Muscle of leg (tissue), 11 donors: ENCODE measurements around the gene RPH3AL. TPM values are rescaled to one million over a fixed set of nuclear protein-coding genes. Genes with fewer than 3 reads are reported as not detected.

ENCODE experiments used
- DNase-seq: peaks from one replicate; pipeline ENCODE4 v3.0.0; 2013
- H3K27ac ChIP-seq: one replicate; pipeline ENCODE4 v1.5.1; 2013; ENCODE audit warnings: mild to moderate bottlenecking, low read length, control low read depth
- H3K27me3 ChIP-seq: one replicate; pipeline ENCODE4 v1.6.1; 2013; ENCODE audit warnings: low read length; ENCODE audit not compliant: control insufficient read depth, insufficient read depth
- H3K36me3 ChIP-seq: one replicate; pipeline ENCODE4 v1.6.1; 2013; ENCODE audit warnings: low read length; ENCODE audit not compliant: control insufficient read depth, insufficient read depth
- H3K4me1 ChIP-seq: one replicate; pipeline ENCODE4 v1.6.1; 2013; ENCODE audit warnings: low read length; ENCODE audit not compliant: control insufficient read depth, insufficient read depth
- H3K4me3 ChIP-seq: one replicate; pipeline ENCODE4 v1.5.1; 2013; ENCODE audit warnings: low read length, control low read depth
- H3K9me3 ChIP-seq: replicated peaks from 2 replicates; pipeline ENCODE4 v1.6.1; 2013; ENCODE audit warnings: low read depth, low read length; ENCODE audit not compliant: control insufficient read depth
- WGBS: methylation state at CpG from one replicate; pipeline ENCODE4 v1.1.5; 2013; ENCODE audit warnings: missing lambda C conversion rate; ENCODE audit not compliant: insufficient coverage; 5-methylcytosine and 5-hydroxymethylcytosine counted together
- polyA plus RNA-seq, 8 donors: library from polyadenylated mRNA; unstranded; fragments of 120-200 nt; gene quantifications; one replicate each; pipeline versions ENCODE4 v1.2.1 to v1.2.3, GENCODE V29; 2013; ENCODE audit warnings: inconsistent platforms in 1 of 8, low replicate concordance in 1 of 8; ENCODE audit not compliant: insufficient read length in 8 of 8, insufficient read depth in 1 of 8
- total RNA-seq: library from RNA; stranded (reverse); fragments of 120-200 nt; gene quantifications from one replicate; pipeline ENCODE4 v1.2.4, GENCODE V29; 2013

RPH3AL gene
- total and polyA plus RNA-seq, 9 donors, result 3.0 to 6.1 (median 4.8) TPM

DNA sequence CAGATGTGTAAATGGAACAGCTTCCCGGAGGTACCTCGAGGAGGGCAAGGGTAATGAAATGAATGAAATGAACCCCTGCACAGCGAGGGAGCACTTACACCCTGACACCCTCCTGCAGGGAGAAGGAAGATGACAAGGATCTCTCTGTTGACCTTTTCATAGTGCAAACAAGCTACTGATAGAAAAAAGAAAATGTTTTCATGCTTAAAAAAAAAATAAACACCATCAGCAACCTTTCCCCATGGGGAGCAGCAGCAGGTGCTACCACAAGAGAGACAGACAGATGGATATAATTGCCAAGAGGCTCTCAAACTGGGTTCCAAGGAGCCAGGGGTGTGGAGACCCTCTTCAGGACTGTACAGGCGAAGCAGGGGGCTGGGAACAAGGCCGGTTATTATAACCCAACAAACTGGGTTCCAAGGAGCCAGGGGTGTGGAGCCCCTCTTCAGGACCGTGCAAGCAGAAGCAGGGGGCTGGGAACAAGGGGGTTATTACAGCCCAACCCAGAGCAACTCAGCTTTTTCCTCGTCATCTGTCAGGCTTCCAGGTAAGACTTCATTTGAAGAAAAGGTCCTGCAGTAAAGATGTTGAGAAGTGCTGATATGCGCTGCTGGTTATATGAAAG is 718 bp upstream of the RPH3AL start:
- no peaks in the 10 kb centered on the region for H3K36me3 ChIP-seq
- no peak for DNase-seq
- peaks cover 2% of the 10 kb centered on the region for H3K27me3 ChIP-seq
- peak overlapping the region; percentile 79 for H3K27ac ChIP-seq
- H3K4me1 ChIP-seq, result peaks cover 46% of the 10 kb centered on the region
- no peak overlapping the region for H3K4me3 ChIP-seq
- no peaks in the 10 kb centered on the region for H3K9me3 ChIP-seq
- 85% methylated on average over 5 of the region's 8 CpGs for WGBS

DNA sequence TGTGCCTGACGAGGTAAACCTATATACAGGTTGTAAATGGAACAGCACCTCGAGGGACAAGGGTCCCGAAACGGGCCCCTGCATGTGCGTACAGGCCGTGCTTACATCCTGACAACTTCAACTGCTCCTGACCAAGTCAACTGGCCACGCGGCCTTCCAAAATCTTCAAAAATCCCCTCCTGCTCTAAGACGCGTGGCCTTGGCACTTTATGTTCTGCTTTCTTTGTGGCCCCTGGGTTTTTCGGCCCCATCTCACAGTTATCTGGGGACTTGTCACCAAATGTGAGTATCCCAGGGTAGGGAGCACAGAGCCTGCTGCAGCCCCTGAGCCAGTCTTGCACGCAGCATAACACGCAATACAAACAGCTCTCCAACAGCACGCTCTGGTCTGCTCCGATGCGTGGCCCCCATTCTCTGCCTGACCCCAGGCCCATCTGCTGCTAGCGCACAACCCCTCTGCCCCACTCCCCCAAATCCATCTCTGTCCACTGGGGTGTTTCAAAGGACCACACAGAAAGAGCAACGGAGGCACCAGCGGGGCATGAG is 659 bp downstream of the RPH3AL start:
- no peaks in the 10 kb centered on the region for H3K27me3 ChIP-seq
- no peaks in the 10 kb centered on the region for H3K9me3 ChIP-seq
- 66% methylated on average over 19 of the region's 19 CpGs for WGBS
- peak overlapping the region; percentile 79 for H3K27ac ChIP-seq
- H3K4me3 ChIP-seq, result no peak overlapping the region
- H3K36me3 ChIP-seq, result no peaks in the 10 kb centered on the region
- H3K4me1 ChIP-seq, result peaks cover 46% of the 10 kb centered on the region
- DNase-seq, result no peak

DNA sequence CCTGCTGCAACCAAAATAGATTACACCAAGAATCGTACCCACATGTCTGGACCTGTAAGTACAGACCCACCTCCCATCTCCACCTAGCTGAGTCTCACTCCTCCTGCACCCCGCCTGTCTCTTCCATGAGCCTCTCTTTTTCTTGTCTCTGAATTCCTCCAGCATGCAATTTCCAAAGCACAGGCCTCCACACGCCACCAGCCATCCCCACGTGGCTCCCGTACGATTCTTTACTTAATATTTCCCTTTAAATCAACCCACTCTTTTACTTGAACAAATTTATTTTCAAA is 1.2 kb downstream of the RPH3AL start:
- Histone ChIP-seq H3K27ac (peak overlapping the region; percentile 76), H3K9me3 (no peaks in the 10 kb centered on the region), H3K36me3 (no peaks in the 10 kb centered on the region), H3K4me3 (no peak overlapping the region), H3K27me3 (no peaks in the 10 kb centered on the region), H3K4me1 (peaks cover 46% of the 10 kb centered on the region)
- DNase-seq, result no peak
- 78% methylated on average over 4 of the region's 6 CpGs for WGBS

DNA sequence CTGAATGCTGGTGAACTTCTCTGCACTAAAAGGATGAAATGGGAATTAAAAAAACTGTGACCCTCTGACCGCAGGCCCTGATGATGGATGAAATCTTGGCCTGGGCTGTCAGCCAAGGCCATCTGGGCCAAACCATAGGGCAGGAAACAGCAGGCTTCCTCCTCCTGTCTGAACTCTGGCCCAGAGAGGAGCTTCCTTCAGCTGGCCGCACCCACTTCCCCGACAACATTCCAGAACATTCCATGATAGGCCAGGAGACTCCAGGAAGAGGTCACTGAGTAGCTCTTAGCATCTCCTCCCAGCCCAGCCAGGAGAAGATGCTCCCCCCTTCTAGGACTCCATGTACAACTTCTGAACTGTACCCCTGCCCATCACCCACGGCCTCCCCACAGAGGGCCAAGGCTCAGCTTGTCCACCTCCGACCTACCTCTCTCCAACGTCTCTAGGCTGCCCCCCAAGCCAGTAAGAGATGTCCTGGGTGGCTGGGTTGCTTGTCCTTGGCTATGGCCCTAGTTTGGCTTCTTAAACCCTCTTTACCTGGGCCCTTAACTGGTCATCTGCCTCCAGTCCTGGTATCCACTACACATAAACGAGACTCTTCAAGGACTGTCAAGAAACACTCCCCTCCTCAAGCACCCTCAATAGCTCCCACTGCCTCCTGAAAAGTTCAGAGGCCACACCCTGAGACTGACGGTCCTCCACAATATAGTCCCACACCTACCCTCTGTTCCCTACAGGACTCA is 1.7 kb downstream of the RPH3AL start:
- peak; percentile 91 for DNase-seq
- 63% methylated on average over 7 of the region's 8 CpGs for WGBS
- Histone ChIP-seq H3K9me3 (no peaks in the 10 kb centered on the region), H3K27me3 (no peaks in the 10 kb centered on the region), H3K4me1 (peaks cover 46% of the 10 kb centered on the region), H3K36me3 (no peaks in the 10 kb centered on the region), H3K4me3 (no peak overlapping the region), H3K27ac (peak overlapping the region; percentile 76)

DNA sequence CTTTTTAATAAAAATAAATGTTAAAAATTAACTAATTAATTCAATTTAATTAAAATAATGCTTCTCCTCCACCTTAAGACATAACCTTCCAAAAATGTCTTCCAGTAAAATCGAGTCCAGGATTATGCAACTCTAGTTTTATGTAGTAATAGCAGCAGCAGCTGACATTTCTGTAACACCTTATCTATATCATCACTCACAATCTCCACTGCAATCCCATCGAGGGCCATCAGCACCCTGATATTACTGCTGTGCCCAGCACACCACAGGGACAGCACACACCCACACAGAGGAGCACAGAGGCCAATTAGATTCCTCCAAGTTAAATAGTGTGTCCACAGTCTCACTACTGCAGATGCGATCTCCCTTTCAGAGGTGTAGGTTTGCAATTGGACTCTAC is 2.9 kb downstream of the RPH3AL start:
- 67% methylated on average over 1 of the region's 3 CpGs for WGBS

DNA sequence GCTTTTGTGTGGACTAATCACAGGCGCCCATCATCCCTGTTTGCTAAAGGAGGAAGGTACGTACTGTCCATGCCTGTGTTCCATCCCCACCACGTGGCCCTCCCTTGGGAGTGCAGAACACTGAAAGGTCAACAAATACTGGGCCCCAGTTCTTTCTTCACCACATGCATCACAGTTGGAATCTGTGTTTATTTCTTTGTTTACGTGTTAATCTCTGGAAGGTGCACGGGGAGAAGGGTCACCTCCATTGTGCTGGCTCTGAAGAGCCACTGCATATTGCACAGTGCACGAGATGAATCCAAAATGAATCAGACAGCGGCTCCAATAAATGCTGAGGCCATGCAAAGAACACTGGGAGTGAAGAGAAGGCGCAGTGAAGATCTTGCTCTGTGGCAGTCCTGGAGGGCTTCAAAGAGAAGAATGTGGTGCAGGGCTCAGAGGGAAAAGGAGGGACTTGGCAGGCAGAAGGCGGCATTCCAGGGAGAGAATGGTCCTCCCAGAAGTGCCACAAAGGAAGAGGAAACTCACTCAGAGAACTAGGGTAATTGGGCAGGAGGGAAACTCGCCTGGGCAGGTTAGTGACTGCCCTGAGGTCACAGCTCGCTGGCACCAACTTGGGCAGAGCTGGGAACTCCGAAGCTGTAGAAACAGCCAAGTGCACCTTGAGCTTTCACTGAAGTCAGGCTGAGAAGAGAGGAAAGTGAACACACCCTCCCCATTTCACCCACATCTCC is 3.7 kb downstream of the RPH3AL start:
- no peak for DNase-seq
- H3K27me3 ChIP-seq, result no peaks in the 10 kb centered on the region
- H3K4me1 ChIP-seq, result peaks cover 46% of the 10 kb centered on the region
- H3K27ac ChIP-seq, result peak overlapping the region; percentile 3
- no peaks in the 10 kb centered on the region for H3K36me3 ChIP-seq
- no peaks in the 10 kb centered on the region for H3K9me3 ChIP-seq
- H3K4me3 ChIP-seq, result no peak overlapping the region
- WGBS, result 65% methylated on average over 8 of the region's 12 CpGs

More for the DNA sequence above, 2.9 kb downstream of the RPH3AL start:
- DNase-seq, result no peak
- H3K27ac ChIP-seq, result peak overlapping the region; percentile 76
- H3K9me3 ChIP-seq, result no peaks in the 10 kb centered on the region
- no peaks in the 10 kb centered on the region for H3K36me3 ChIP-seq
- peaks cover 46% of the 10 kb centered on the region for H3K4me1 ChIP-seq
- H3K4me3 ChIP-seq, result no peak overlapping the region
- H3K27me3 ChIP-seq, result no peaks in the 10 kb centered on the region

DNA sequence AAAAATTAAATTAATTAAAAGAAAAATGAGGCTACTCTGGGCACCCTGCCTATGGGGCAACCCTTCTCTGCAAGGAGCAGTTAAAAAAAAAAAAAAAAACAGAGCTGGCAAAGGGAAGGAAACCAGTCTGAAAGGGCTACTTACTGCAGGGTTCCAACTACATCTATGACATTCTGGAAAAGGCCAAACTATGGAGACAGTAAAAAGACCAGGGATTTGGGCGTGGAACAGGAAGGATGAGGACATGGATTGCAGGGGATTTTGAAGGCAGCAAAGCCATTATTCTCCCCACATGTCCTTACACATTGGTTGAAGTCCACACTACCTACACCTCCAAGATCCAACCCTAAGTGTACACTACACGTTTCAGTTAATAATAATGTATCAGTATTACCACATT is 4.6 kb downstream of the RPH3AL start:
- DNase-seq, result no peak
- Histone ChIP-seq H3K9me3 (no peaks in the 10 kb centered on the region), H3K27ac (no peak overlapping the region), H3K27me3 (no peaks in the 10 kb centered on the region), H3K4me3 (no peak overlapping the region), H3K36me3 (no peaks in the 10 kb centered on the region), H3K4me1 (peaks cover 39% of the 10 kb centered on the region)
- WGBS, result no CpG with 5 or more reads among the region's 2 CpGs

DNA sequence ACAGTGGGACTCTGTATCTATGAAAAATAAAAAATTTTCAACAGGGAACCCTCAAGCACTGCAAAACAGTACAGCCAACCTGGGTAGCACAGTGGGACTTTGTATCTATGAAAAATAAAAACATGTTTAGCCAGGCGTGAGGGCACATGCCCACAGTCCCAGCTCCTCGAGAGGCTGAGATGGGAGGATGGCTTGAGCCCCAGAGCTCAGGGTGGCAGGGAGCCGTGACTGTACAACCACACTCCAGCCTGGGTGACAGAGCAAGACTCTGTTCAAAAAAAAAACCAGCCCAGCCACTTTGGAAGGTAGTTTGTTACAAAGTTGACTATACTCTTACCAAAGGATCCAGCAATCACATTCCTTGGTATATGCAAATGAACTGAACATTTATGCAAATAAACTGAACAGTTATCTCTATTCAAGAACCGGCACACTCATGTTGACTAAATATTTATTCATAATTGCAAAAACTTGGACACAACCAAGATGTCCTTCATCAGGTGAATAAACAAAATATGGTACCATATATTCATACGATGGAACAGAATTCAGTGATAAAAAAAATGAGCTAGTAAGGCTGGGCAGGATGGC is 5.2 kb downstream of the RPH3AL start:
- no peak for DNase-seq

DNA sequence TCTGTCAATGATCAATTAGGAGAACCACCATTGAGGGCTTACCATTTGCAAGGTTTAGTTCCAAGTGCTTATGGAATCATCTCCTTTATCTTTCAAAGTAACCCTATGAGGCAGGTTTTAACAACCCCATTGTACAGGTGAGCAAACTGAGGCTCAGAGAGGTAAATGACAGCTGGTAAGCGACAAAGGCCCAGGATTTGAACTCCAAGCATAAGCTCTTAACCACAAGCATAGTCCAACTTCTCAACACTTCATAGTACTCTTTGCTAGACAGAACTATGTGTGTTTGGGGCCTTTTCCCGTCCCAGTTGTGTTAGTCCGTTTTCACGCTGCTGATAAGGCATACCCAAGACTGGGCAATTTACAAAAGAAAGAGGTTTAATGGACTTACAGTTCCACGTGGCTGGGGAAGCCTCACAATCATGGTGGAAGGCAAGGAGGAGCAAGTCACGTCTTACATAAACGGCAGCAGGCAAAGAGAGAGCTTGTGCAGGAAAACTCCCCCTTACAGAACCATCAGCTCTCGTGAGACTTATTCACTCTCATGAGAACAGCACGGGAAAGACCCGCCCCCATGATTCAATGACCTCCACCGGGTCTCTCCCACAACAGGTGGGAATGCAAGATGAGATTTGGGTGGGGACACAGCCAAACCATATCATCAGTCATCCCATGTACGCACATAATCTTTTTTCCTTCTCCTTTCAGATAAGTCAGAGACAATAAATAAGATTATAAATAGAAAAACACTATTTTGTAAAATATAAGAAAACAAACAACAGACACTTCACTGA is 6.4 kb downstream of the RPH3AL start:
- Histone ChIP-seq H3K9me3 (no peaks in the 10 kb centered on the region), H3K36me3 (no peaks in the 10 kb centered on the region), H3K4me3 (no peak overlapping the region), H3K4me1 (peaks cover 23% of the 10 kb centered on the region), H3K27me3 (no peaks in the 10 kb centered on the region), H3K27ac (no peak overlapping the region)
- no CpG with 5 or more reads among the region's 12 CpGs for WGBS
- DNase-seq, result no peak

More for the DNA sequence above, 5.2 kb downstream of the RPH3AL start:
- H3K27ac ChIP-seq, result no peak overlapping the region
- H3K9me3 ChIP-seq, result no peaks in the 10 kb centered on the region
- no peaks in the 10 kb centered on the region for H3K36me3 ChIP-seq
- no peak overlapping the region for H3K4me3 ChIP-seq
- no peaks in the 10 kb centered on the region for H3K27me3 ChIP-seq
- peaks cover 33% of the 10 kb centered on the region for H3K4me1 ChIP-seq
- WGBS, result 77% methylated on average over 2 of the region's 5 CpGs
